Astrocyte (in vitro differentiated cells and primary cell): ENCODE results near the gene GAS6. TPM values are rescaled to one million over a fixed set of nuclear protein-coding genes. Genes with fewer than 3 reads are reported as not detected.
A peak's percentile ranks its signal among the peaks of the same experiment; 100 is the strongest.

Experiments used
- DNase-seq: peaks from one replicate; pipeline ENCODE4 v3.0.0-alpha.2; 2010; ENCODE audit warnings: low read depth
- FAIRE-seq: peaks from 2 replicates; lab custom pipeline; 2011; peaks lifted over from hg19 to GRCh38; lab: Jason Lieb, UNC
- H2AFZ ChIP-seq: 2 replicates; pipeline ENCODE4 v1.6.0; 2012; ENCODE audit warnings: low read depth, low read length, inconsistent platforms
- H3K27ac ChIP-seq: 2 replicates; pipeline ENCODE4 v1.5.1; 2011; ENCODE audit warnings: low read depth, low read length, inconsistent platforms
- H3K27me3 ChIP-seq: 2 replicates; pipeline ENCODE4 v1.6.0; 2011; ENCODE audit warnings: low read length, inconsistent platforms; ENCODE audit not compliant: insufficient read depth
- H3K36me3 ChIP-seq: 2 replicates; pipeline ENCODE4 v1.5.1; 2011; ENCODE audit warnings: low read length, inconsistent platforms; ENCODE audit not compliant: insufficient read depth
- H3K4me1 ChIP-seq: 2 replicates; pipeline ENCODE4 v1.5.1; 2011; ENCODE audit warnings: low read length, inconsistent platforms; ENCODE audit not compliant: insufficient read depth
- H3K4me2 ChIP-seq: 2 replicates; pipeline ENCODE4 v1.6.0; 2012; ENCODE audit warnings: low read length, inconsistent platforms
- H3K4me3 ChIP-seq: 2 replicates; pipeline ENCODE4 v1.5.1; 2011; ENCODE audit warnings: low read depth, mild to moderate bottlenecking, low read length, inconsistent platforms; ENCODE audit not compliant: insufficient read depth
- H3K79me2 ChIP-seq: 2 replicates; pipeline ENCODE4 v1.6.0; 2012; ENCODE audit warnings: mild to moderate bottlenecking, low read length, inconsistent platforms; ENCODE audit not compliant: insufficient read depth
- H3K9ac ChIP-seq: 2 replicates; pipeline ENCODE4 v1.6.0; 2012; ENCODE audit warnings: mild to moderate bottlenecking, low read length, inconsistent platforms
- H3K9me3 ChIP-seq: 2 replicates; pipeline ENCODE4 v1.5.1; 2012; ENCODE audit warnings: low read depth, mild to moderate bottlenecking, low read length, inconsistent platforms; ENCODE audit not compliant: insufficient read depth
- H4K20me1 ChIP-seq: 2 replicates; pipeline ENCODE4 v1.6.0; 2012; ENCODE audit warnings: low read length, inconsistent platforms; ENCODE audit not compliant: insufficient read depth
- H3K27ac Mint-ChIP-seq: one replicate; pipeline ENCODE4 v1.8.0; 2021; ENCODE audit warnings: mild to moderate bottlenecking, mixed read lengths; ENCODE audit not compliant: unreplicated experiment
- H3K27me3 Mint-ChIP-seq: one replicate; pipeline ENCODE4 v1.8.0; 2021; ENCODE audit warnings: low read depth, mixed read lengths; ENCODE audit not compliant: unreplicated experiment
- H3K36me3 Mint-ChIP-seq: one replicate; pipeline ENCODE4 v1.8.0; 2021; ENCODE audit warnings: low read depth, mixed read lengths; ENCODE audit not compliant: unreplicated experiment
- H3K4me1 Mint-ChIP-seq: one replicate; pipeline ENCODE4 v1.8.0; 2021; ENCODE audit warnings: low read depth, mixed read lengths; ENCODE audit not compliant: unreplicated experiment
- H3K4me3 Mint-ChIP-seq: one replicate; pipeline ENCODE4 v1.8.0; 2021; ENCODE audit warnings: mild to moderate bottlenecking, moderate library complexity, mixed read lengths; ENCODE audit not compliant: unreplicated experiment
- H3K9me3 Mint-ChIP-seq: one replicate; pipeline ENCODE4 v1.8.0; 2021; ENCODE audit warnings: mild to moderate bottlenecking, mixed read lengths; ENCODE audit not compliant: unreplicated experiment
- CTCF ChIP-seq: IDR thresholded peaks from 2 replicates; pipeline ENCODE4 v1.5.1; 2011; ENCODE audit warnings: low read depth, mild to moderate bottlenecking, inconsistent platforms, low read length, moderate library complexity; ENCODE audit not compliant: insufficient read depth
- EZH2 ChIP-seq: IDR thresholded peaks from 2 replicates; pipeline ENCODE4 v1.6.1; 2012; ENCODE audit warnings: mild to moderate bottlenecking, low read length, inconsistent platforms; ENCODE audit not compliant: insufficient read depth
- total RNA-seq: library from RNA; stranded (reverse); gene quantifications from 2 replicates; pipeline ENCODE4 v1.2.1, GENCODE V29; 2021

GAS6 gene
- total RNA-seq, 1 donor from 2014 or later: 287 TPM

DNA sequence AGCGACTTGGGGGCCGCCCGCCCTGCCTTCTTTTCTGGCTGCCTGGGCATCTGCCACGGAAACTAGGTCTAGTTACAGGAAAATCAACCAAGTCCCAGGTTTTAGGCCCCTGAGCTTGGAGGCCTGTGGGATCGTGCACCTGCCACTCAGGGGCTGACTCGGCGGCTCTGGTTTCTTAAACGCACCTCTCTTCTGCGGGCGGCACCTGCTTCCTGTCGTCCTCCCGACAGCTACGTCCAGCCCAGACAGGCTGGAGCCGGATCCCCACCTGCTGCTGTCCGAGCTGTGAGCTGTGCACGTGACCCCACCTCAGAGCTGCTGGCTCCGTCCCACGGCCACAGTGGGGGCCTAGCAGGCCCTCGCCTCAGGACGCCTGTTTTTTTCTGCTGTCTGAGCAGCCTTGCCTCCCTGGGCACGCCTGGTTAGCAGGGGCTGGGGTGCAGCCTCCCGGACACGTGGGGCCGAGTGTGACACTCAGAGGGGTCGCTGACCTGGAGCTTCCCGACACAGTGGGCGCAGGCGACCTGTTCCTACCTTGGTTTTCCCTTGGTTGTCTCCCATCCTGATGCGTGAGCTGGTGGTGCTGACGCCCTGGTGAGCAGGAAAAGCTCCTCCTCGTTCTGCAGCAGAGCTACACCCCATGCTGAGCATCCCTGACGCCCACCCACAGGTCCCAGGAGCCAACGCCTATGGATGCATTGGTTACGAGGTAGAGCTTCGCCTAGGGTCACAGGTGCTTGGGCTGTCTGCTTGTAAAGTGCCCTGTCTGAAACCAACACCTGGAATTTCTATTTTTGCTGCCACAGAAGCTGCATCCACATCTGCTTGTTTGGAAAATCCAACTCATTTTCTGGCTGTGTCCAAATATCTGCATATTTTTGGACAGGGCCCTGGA lies 87.4 kb downstream of the GAS6 start:
- no peak overlapping the region for H3K4me3 ChIP-seq
- Mint-ChIP-seq H3K4me1 (no peaks in the 10 kb centered on the region), H3K9me3 (peaks cover 12% of the 10 kb centered on the region), H3K27ac (no peak overlapping the region), H3K27me3 (peaks cover 28% of the 10 kb centered on the region), H3K4me3 (no peak overlapping the region), H3K36me3 (peaks cover 6% of the 10 kb centered on the region)
- H3K9ac ChIP-seq: no peak overlapping the region
- TF ChIP-seq EZH2: no peak
- no peak for TF ChIP-seq CTCF
- no peak overlapping the region for H2AFZ ChIP-seq
- no peaks in the 10 kb centered on the region for H3K36me3 ChIP-seq
- FAIRE-seq (no peak), DNase-seq (no peak)
- H3K27ac ChIP-seq: no peak overlapping the region
- H3K27me3 ChIP-seq: peaks cover 20% of the 10 kb centered on the region
- H3K9me3 ChIP-seq: peaks cover 9% of the 10 kb centered on the region
- H4K20me1 ChIP-seq: no peaks in the 10 kb centered on the region
- no peak overlapping the region for H3K4me2 ChIP-seq
- no peaks in the 10 kb centered on the region for H3K4me1 ChIP-seq
- no peaks in the 10 kb centered on the region for H3K79me2 ChIP-seq

DNA sequence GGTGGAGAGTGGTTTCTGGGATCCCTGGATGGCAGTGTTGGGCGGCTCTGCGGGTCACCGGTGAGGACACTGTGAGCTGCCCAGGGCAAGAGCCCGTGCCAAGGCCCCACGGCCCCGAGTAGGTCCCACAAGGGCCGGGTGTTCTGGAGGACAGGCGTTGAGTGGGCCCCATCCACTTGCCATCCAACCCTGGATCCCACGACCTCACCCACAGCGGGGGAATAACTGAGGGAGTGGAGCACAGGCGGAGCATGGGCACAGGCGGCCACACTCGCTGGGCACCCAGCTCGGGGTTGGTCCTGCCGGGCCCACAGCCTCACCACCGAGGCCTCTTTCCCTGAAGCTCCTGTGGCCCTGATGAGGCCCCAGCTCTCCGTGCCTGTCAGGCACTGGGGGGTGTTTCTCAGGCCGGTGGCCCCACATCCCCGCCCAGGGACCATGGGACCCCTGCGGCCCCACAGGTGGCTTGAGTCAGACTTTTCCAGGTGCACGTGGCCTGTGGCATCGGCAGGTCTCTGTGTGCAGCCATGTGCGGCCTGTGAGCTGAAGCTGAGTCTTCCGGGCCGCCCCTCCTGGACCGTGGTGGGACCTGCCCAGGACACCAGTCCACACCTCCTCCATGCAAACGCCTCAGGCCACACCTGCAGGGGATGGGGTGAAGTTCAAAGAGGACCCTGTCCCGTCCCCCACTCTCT lies 88.3 kb downstream of the GAS6 start:
- H3K27me3 Mint-ChIP-seq: peaks cover 28% of the 10 kb centered on the region
- Histone ChIP-seq H3K27ac (no peak overlapping the region), H3K36me3 (no peaks in the 10 kb centered on the region), H3K9me3 (peaks cover 9% of the 10 kb centered on the region), H3K9ac (no peak overlapping the region), H3K4me3 (no peak overlapping the region), H2AFZ (no peak overlapping the region), H3K79me2 (no peaks in the 10 kb centered on the region), H3K4me1 (no peaks in the 10 kb centered on the region), H3K4me2 (no peak overlapping the region), H4K20me1 (no peaks in the 10 kb centered on the region), H3K27me3 (peaks cover 19% of the 10 kb centered on the region)
- no peak overlapping the region for H3K27ac Mint-ChIP-seq
- no peak overlapping the region for H3K4me3 Mint-ChIP-seq
- H3K9me3 Mint-ChIP-seq: peaks cover 12% of the 10 kb centered on the region
- DNase-seq: no peak
- no peak for TF ChIP-seq EZH2
- FAIRE-seq: no peak
- H3K36me3 Mint-ChIP-seq: peaks cover 10% of the 10 kb centered on the region
- H3K4me1 Mint-ChIP-seq: no peaks in the 10 kb centered on the region

GRCh38 chr13:113774177-113775107 lies 89.4 kb downstream of the GAS6 start:
- TF ChIP-seq EZH2 (no peak), CTCF (no peak)
- H3K4me1 ChIP-seq: no peaks in the 10 kb centered on the region
- no peak overlapping the region for H3K27ac ChIP-seq
- H3K9me3 ChIP-seq: peaks cover 9% of the 10 kb centered on the region
- H3K79me2 ChIP-seq: no peaks in the 10 kb centered on the region
- H3K4me3 Mint-ChIP-seq: no peak overlapping the region
- peaks cover 11% of the 10 kb centered on the region for H3K27me3 ChIP-seq
- H3K9ac ChIP-seq: no peak overlapping the region
- no peaks in the 10 kb centered on the region for H3K36me3 ChIP-seq
- no peak overlapping the region for H3K4me3 ChIP-seq
- FAIRE-seq (peak; percentile 80), DNase-seq (peak; percentile 22)
- no peak overlapping the region for H3K27ac Mint-ChIP-seq
- H2AFZ ChIP-seq: no peak overlapping the region
- H3K36me3 Mint-ChIP-seq: peaks cover 17% of the 10 kb centered on the region
- peaks cover 25% of the 10 kb centered on the region for H3K27me3 Mint-ChIP-seq
- no peaks in the 10 kb centered on the region for H4K20me1 ChIP-seq
- H3K9me3 Mint-ChIP-seq: peaks cover 16% of the 10 kb centered on the region
- H3K4me1 Mint-ChIP-seq: peaks cover 3% of the 10 kb centered on the region
- H3K4me2 ChIP-seq: no peak overlapping the region
